ENCODE data around the gene MBLAC1.

- TF ChIP-seq CTCF (IDR thresholded peaks at IDR 0.05): no peak
- TF ChIP-seq POLR2A (IDR thresholded peaks at IDR 0.05): no peak
Observed at GRCh38 chr7:100154651-100155491, 28.1 kb downstream of the MBLAC1 start.
